HUES64 (cell line): Measurements from ENCODE around the gene SLC39A3.

Experiments
- H3K27ac ChIP-seq: 2 replicates; pipeline ENCODE4 v1.7.0; 2013; ENCODE audit warnings: low read depth, low read length, inconsistent platforms
- H3K27me3 ChIP-seq: 2 replicates; pipeline ENCODE4 v1.6.1; 2013; ENCODE audit warnings: mild to moderate bottlenecking, low read length; ENCODE audit not compliant: insufficient read depth
- H3K36me3 ChIP-seq: 2 replicates; pipeline ENCODE4 v1.6.1; 2013; ENCODE audit warnings: mild to moderate bottlenecking, low read length; ENCODE audit not compliant: insufficient read depth
- H3K4me1 ChIP-seq: 2 replicates; pipeline ENCODE4 v1.6.1; 2013; ENCODE audit warnings: mild to moderate bottlenecking, low read length, moderate library complexity; ENCODE audit not compliant: insufficient read depth
- H3K4me3 ChIP-seq: 2 replicates; pipeline ENCODE4 v1.5.1; 2013; ENCODE audit warnings: mild to moderate bottlenecking, low read length, moderate library complexity
- H3K9ac ChIP-seq: 2 replicates; pipeline ENCODE4 v1.6.1; 2013; ENCODE audit warnings: mild to moderate bottlenecking, low read depth, low read length
- H3K9me3 ChIP-seq: 2 replicates; pipeline ENCODE4 v1.6.1; 2013; ENCODE audit warnings: low read depth, low read length; ENCODE audit not compliant: insufficient read depth
- WGBS: fragments of 150-250, 120-280 bp; methylation state at CpG from one replicate; pipeline ENCODE4 v1.1.7; 2013; ENCODE audit warnings: missing lambda C conversion rate; 5-methylcytosine and 5-hydroxymethylcytosine counted together

The SLC39A3 gene

DNA sequence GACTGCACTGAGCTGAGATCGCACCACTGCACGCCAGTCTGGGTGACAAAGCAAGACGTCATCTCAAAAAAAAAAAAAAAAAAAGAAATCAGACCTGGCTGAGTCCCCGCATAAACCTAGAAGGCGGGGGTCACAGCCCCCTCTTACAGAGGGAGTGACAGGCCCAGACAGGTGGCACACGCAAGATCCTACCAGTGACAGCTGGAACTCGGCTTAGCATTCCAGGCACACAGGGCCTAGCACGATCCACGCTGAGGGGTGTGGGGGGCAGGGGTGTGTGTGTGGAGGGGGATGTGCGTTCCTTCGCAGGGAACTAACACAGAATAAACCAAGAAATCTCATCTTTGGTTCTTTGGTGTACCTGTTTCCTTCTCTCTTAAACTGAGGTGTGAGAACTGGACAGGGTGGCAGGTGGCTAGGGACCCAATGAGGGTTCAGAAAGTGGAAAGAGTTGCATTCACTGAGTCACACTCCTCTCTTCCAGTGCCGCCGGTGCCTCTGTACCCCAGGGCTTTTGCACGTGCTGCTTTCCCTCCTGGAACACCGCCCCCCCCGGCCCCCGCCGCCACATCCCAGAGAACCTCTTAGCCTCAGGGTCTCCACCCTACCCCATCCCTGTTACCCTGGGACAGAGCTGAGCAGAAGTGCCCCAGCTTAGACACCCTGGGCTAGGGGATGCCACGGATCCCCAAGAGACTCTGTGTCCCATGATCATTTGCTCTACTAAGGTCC, 38.3 kb upstream of the SLC39A3 start:
- Histone ChIP-seq H3K27ac (no peak overlapping the region), H3K9ac (no peak overlapping the region), H3K4me1 (0 out of 2 replicates have a peak, but pooled peaks cover 4% of the 10 kb centered on the region), H3K36me3 (peaks cover 16% of the 10 kb centered on the region), H3K4me3 (no peak overlapping the region), H3K27me3 (no peaks in the 10 kb centered on the region), H3K9me3 (no peaks in the 10 kb centered on the region)
- 92% methylated on average over 17 of the region's 19 CpGs for WGBS

DNA sequence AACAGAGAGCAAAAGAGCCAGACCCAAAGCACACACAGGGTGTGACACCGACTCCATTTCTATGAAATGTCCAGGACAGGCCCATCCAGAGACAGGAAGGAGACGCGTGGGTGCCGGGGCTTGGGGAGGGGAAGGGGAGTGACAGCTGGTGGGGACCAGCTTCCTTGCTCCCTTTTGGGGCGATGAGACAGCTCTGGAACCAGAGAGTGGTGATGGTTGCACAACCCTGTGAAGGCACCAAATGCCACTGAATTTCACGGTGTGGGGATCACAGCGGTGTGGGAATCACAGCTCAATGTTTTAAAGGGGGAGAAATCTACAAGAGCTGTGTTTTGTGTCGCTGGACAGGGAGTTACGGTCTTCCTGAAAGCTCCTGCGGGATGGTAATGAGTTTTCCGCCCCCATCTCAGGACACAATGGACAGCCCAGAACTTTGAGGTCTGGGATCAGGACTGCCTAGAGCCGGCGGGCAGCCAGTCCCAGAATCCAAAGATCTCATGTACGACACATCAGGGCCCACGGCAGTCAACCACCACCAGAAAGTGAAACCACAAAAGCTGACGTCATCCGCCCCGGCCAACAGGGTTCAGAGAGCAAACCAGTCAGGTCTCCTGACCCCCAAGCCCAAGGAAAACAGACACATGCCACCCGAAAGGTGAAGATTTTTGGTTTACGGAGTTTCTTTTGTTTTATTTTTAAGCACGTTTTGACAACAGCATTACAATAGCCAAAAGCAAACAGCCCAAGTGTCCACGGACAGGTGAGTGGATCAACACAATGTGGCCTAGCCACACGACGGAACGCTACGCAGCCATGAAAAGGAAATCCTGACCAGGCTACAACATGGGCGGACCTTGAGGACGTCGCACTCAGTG, 36.0 kb upstream of the SLC39A3 start:
- Histone ChIP-seq H3K36me3 (peaks cover 10% of the 10 kb centered on the region), H3K9ac (no peak overlapping the region), H3K4me3 (no peak overlapping the region), H3K4me1 (no peaks in the 10 kb centered on the region), H3K9me3 (no peaks in the 10 kb centered on the region), H3K27ac (no peak overlapping the region), H3K27me3 (no peaks in the 10 kb centered on the region)
- WGBS, result 93% methylated on average over 29 of the region's 29 CpGs

GRCh38 chr19:2774953-2775555, 35.2 kb upstream of the SLC39A3 start:
- Histone ChIP-seq H3K4me3 (no peak overlapping the region), H3K4me1 (no peaks in the 10 kb centered on the region), H3K36me3 (peaks cover 10% of the 10 kb centered on the region), H3K27me3 (no peaks in the 10 kb centered on the region), H3K9me3 (no peaks in the 10 kb centered on the region), H3K9ac (no peak overlapping the region), H3K27ac (no peak overlapping the region)
- 93% methylated on average over 24 of the region's 24 CpGs for WGBS

- Histone ChIP-seq H3K9me3 (no peaks in the 10 kb centered on the region), H3K4me3 (no peak overlapping the region), H3K9ac (no peak overlapping the region), H3K36me3 (peaks cover 10% of the 10 kb centered on the region), H3K4me1 (no peaks in the 10 kb centered on the region), H3K27me3 (no peaks in the 10 kb centered on the region), H3K27ac (no peak overlapping the region)
- WGBS, result 92% methylated on average over 32 of the region's 32 CpGs
Measured at GRCh38 chr19:2774083-2774679, 34.4 kb upstream of the SLC39A3 start.

GRCh38 chr19:2771786-2772674, 32.2 kb upstream of the SLC39A3 start:
- H3K9ac ChIP-seq, result no peak overlapping the region; the same call in 1 of the 2 replicates
- H3K9me3 ChIP-seq, result no peaks in the 10 kb centered on the region
- no peaks in the 10 kb centered on the region for H3K27me3 ChIP-seq
- WGBS, result 96% methylated on average over 29 of the region's 29 CpGs
- no peak overlapping the region for H3K27ac ChIP-seq
- H3K4me1 ChIP-seq, result no peaks in the 10 kb centered on the region
- H3K4me3 ChIP-seq, result no peak overlapping the region
- peaks cover 22% of the 10 kb centered on the region for H3K36me3 ChIP-seq

DNA sequence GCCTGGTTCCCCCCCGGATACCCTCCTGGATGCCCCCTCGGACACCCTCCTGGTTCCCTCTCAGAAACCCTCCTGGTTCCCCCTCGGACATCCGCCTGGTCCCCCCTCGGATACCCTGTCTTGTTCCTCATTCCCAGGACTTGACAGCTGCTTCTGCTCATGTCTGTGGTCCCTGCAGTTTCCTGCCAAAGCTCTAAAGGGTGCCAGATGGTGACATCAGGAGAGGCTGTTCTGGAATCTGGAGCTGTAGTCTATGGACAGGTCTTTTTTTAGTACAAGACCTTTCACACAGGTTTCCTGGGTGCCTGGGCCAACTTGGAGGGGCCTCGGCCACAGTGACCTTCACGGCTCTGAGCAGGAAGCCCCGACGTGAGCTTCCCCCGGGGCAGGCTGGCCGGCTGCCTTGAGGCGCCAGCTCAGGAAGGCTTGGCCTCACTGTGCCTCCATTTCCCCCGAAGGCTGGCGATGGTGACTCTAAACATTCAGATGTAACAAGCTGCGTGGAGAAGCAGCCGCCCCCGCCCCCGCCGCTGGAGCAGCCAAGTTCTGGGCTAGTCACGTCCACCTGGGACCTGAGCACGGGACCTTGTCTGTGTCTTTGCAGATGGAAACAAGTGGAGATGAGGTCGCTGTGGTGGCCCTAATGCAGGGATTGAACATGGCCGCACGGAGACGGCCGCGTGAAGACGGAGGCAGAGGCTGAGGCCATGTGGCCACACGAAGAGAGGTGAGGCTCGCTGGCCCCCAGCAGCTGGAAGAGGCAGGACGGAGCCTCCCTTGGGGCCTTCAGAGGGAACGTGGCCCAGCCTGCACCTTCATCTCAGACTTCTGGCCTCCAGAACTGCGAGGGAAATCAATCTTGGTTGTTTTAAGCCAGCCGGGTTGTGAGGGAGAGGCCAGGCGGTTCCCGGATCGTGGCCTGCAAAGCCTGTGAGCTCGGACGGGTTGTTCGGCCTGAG, 30.5 kb upstream of the SLC39A3 start:
- no peak overlapping the region for H3K9ac ChIP-seq
- 93% methylated on average over 40 of the region's 40 CpGs for WGBS

GRCh38 chr19:2769218-2769617, 29.4 kb upstream of the SLC39A3 start:
- Histone ChIP-seq H3K27me3 (no peaks in the 10 kb centered on the region), H3K4me1 (no peaks in the 10 kb centered on the region), H3K27ac (no peak overlapping the region), H3K9ac (no peak overlapping the region; the same call in 1 of the 2 replicates), H3K4me3 (no peak overlapping the region), H3K36me3 (peaks cover 49% of the 10 kb centered on the region), H3K9me3 (no peaks in the 10 kb centered on the region)
- WGBS, result 95% methylated on average over 8 of the region's 8 CpGs

More for the DNA sequence above, 30.5 kb upstream of the SLC39A3 start:
- no peaks in the 10 kb centered on the region for H3K9me3 ChIP-seq
- no peaks in the 10 kb centered on the region for H3K4me1 ChIP-seq
- H3K36me3 ChIP-seq, result peaks cover 38% of the 10 kb centered on the region
- H3K27ac ChIP-seq, result no peak overlapping the region
- H3K4me3 ChIP-seq, result no peak overlapping the region
- H3K27me3 ChIP-seq, result no peaks in the 10 kb centered on the region

DNA sequence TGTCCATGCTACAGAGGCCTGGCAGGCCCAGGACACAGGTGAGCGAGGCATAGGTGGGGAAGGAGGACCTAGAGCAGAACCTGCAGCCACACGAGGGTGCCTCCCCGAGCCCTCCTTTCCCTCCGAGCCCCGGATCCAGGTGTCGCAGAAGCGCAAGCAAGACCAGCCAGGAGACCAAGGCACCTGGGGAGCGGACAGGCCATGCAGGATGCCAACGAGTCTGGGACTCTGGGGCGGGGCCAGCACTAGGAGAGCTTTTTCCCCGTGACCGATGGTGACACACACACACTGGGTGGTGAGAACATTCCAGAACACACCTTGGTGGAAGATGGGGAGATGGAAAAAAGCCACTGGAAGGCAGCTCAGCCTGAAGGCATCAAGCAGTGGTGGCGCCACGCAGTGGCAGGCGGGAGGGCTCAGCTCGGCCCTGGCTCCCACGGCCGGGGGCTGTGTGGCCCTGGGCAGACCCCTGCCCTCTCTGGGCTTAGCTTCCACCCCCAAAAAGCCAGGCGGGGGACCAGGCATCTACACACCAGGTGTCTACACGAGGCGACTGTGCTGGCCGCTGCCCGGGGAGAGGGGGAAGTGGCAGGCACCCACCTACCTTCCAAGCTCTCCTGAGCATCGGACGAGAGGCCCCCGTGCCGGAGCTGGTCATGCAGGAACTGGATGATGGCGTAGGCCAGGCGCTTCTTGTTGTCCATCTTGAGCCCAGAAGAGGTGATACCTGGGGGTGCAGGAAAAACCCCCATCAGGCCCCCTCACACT, 28.7 kb upstream of the SLC39A3 start:
- Histone ChIP-seq H3K36me3 (peaks cover 56% of the 10 kb centered on the region), H3K4me3 (no peak overlapping the region), H3K4me1 (no peaks in the 10 kb centered on the region), H3K9me3 (no peaks in the 10 kb centered on the region), H3K27me3 (no peaks in the 10 kb centered on the region), H3K27ac (no peak overlapping the region), H3K9ac (no peak overlapping the region)
- WGBS, result 96% methylated on average over 29 of the region's 29 CpGs

DNA sequence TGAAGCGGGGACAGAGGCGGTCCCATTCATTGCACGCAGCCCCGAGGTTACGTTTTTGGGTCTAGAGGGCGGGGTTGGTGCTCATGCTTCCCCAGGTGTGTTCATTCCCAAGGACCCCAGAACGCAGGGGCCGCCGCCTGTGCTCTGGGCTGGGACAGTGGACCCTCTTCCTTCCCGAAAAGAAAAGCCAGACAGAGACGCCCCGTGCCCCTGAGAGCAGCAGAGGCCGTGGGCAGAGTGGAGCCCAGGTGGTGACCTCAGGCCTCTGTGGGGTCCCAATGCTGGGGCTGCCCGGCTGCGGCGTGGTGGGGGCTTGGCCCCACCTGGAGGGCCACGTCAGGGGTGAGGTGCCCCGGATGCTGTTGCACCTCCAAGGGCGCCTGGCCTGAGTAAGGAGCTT, 27.9 kb upstream of the SLC39A3 start:
- WGBS, result 94% methylated on average over 19 of the region's 19 CpGs
- Histone ChIP-seq H3K9me3 (no peaks in the 10 kb centered on the region), H3K27ac (no peak overlapping the region), H3K27me3 (no peaks in the 10 kb centered on the region), H3K4me3 (no peak overlapping the region), H3K4me1 (no peaks in the 10 kb centered on the region), H3K36me3 (peaks cover 64% of the 10 kb centered on the region), H3K9ac (no peak overlapping the region)
